WERI-Rb-1 (cell line): ENCODE data around the gene CEBPG.

ENCODE experiments used
- DNase-seq: peaks from one replicate; pipeline ENCODE4 v3.0.0-alpha.2; 2020
- H3K27ac ChIP-seq: fragments of 250-450 bp; sonication (Bioruptor Pico); 2 replicates; pipeline ENCODE4 v1.5.1; 2020; ENCODE audit warnings: mild to moderate bottlenecking, moderate library complexity
- H3K27me3 ChIP-seq: fragments of 250-450 bp; sonication (Bioruptor Pico); 2 replicates; pipeline ENCODE4 v1.5.1; 2021; ENCODE audit warnings: mild to moderate bottlenecking, low read depth, moderate library complexity; ENCODE audit not compliant: insufficient read depth, severe bottlenecking
- H3K36me3 ChIP-seq: fragments of 250-450 bp; sonication (Bioruptor Pico); 2 replicates; pipeline ENCODE4 v1.5.1; 2020; ENCODE audit warnings: mild to moderate bottlenecking, moderate library complexity
- H3K4me3 ChIP-seq: 2 replicates; pipeline ENCODE4 v1.5.1; 2011; ENCODE audit warnings: low read depth, mild to moderate bottlenecking, control low read depth, low read length
- H3K9me3 ChIP-seq: fragments of 250-450 bp; sonication (Bioruptor Pico); 2 replicates; pipeline ENCODE4 v1.5.1; 2021; ENCODE audit warnings: mild to moderate bottlenecking, moderate library complexity; ENCODE audit not compliant: severe bottlenecking
- TF ChIP-seq, protein P1 (sequence below): IDR thresholded peaks from 2 replicates; pipeline ENCODE4 v1.5.1; 2011; ENCODE audit warnings: low read depth, mild to moderate bottlenecking, control low read depth, inconsistent platforms, low read length

The CEBPG gene

DNA sequence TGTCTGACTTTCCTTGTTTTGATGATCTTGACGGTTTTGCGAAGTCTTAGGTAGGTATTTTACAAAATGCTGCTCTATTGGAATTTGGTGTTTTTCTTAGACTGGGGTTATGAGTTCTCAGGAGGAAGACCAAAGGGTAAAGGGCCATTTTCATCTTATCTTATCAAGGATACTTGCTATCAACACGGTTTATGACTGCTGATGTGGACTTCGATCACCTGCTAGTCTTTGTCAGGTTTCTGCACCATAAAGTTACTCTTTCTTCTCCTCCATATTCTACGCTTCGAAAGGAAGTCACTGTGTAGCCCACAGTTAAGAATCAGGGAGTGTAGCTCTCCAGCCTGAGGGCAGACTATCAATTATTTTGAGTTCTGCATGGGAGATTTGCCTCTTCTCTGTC, 7.4 kb upstream of the CEBPG start:
- Histone ChIP-seq H3K36me3 (no peaks in the 10 kb centered on the region), H3K27me3 (no peaks in the 10 kb centered on the region), H3K9me3 (no peaks in the 10 kb centered on the region), H3K27ac (no peak overlapping the region), H3K4me3 (no peak overlapping the region)
- DNase-seq, result no peak
- TF ChIP-seq, protein P1, sequence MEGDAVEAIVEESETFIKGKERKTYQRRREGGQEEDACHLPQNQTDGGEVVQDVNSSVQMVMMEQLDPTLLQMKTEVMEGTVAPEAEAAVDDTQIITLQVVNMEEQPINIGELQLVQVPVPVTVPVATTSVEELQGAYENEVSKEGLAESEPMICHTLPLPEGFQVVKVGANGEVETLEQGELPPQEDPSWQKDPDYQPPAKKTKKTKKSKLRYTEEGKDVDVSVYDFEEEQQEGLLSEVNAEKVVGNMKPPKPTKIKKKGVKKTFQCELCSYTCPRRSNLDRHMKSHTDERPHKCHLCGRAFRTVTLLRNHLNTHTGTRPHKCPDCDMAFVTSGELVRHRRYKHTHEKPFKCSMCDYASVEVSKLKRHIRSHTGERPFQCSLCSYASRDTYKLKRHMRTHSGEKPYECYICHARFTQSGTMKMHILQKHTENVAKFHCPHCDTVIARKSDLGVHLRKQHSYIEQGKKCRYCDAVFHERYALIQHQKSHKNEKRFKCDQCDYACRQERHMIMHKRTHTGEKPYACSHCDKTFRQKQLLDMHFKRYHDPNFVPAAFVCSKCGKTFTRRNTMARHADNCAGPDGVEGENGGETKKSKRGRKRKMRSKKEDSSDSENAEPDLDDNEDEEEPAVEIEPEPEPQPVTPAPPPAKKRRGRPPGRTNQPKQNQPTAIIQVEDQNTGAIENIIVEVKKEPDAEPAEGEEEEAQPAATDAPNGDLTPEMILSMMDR, result no peak

DNA sequence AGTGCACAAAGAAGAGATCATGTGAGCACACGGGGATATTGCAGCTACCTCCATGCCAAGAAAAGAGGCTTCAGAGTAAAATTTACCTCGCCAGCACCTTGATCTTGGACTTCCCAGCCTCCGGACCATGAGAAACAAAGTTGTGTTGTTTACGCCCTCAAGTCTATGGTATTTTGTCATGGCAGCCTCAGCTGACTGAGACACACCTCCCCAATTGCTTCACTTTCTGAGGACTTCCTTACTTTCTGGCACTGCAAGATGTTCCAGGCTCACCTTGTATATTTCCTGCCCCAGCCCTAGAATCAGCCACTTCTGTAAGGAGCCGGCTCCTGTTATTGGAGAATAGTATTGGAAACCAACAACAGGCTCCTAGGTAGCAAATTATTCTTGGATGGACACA, 6.6 kb upstream of the CEBPG start:
- no peaks in the 10 kb centered on the region for H3K27me3 ChIP-seq
- no peaks in the 10 kb centered on the region for H3K9me3 ChIP-seq
- H3K27ac ChIP-seq, result no peak overlapping the region
- H3K4me3 ChIP-seq, result no peak overlapping the region
- DNase-seq, result no peak
- TF ChIP-seq, protein P1, result no peak
- H3K36me3 ChIP-seq, result no peaks in the 10 kb centered on the region

DNA sequence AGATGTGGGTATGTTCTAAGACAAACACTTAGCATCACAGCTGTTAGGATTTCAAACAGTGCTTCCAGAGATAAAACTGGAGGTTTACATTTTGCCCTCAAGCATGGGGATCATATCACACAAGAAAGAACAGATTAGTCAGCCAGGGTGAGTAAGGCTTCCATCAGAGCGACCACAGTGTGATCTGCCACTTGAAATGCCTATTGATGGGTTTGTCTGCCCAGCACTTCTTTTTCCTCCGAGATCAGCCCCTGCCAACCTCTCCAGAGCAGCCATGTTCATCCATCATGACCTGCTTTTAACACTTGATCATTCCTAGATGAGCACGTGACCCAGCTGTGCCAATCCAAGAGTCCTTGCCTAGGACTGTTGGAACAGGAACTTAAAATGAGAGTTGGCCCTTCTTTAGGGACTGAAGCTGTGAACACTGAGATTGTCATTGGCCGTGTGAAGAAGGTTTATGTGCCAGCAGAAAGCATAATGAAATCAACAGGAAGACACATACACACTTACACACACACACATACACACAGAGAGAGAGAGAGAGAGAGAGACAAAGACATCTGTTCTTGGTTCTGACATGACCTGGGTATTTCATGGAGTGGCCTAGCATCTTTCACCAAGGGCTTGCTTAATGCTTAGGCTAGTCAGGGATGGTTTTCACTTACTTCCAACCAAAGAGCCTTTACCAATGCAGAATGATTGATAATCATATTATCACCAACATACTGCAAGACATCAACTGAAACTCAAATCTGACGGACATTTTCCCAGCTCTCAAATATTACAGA, 5.2 kb upstream of the CEBPG start:
- Histone ChIP-seq H3K4me3 (no peak overlapping the region), H3K9me3 (no peaks in the 10 kb centered on the region), H3K36me3 (no peaks in the 10 kb centered on the region), H3K27me3 (no peaks in the 10 kb centered on the region), H3K27ac (no peak overlapping the region)
- TF ChIP-seq, protein P1, result no peak
- no peak for DNase-seq

DNA sequence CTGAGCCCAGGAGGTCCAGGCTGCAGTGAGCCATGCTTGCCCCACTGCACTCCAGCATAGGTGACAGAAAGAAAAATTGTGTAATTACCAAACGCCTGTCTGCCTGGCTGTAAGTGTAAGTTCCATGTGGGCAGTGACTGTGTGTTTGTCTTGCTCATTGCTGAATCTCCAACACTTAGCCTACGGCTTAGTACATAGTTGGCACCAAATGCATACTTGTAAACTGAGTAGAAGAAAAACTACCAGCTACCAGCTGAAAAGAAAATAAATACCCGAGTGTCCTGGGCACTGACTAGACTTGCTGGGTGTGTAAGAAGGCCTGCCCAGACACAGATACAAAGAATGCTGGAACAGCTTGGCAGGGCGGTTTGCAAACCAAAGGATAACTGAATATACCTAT, 2.7 kb upstream of the CEBPG start:
- no peak overlapping the region for H3K4me3 ChIP-seq

DNA sequence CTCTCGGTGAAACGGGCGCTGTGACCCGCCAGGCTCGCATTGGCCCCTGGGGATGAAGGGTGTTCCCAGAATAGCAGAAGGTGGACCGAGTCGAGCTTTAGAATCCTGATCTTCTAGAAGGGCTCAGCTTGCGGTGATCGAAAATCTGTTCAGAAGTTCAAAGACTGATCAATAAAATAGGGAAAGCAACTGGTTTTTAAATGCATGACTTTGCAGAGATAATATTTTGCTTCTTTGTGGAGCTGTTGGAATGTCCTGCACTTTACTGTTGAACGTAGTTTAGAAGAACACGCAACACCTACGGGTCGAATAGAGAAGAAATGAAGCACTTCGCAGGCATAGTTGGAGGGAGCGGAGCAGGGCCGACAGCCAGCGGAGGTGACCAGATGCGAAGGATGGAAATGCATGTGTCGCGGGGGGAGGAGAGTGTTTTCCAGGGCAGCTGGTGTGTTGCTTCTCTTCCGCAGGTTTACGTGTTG, 766 bp downstream of the CEBPG start:
- Histone ChIP-seq H3K4me3 (peak overlapping the region; percentile 92), H3K36me3 (peaks cover 27% of the 10 kb centered on the region), H3K27me3 (no peaks in the 10 kb centered on the region), H3K27ac (peak overlapping the region; percentile 98), H3K9me3 (no peaks in the 10 kb centered on the region)
- DNase-seq, result peak; percentile 60
- TF ChIP-seq, protein P1, result no peak

More for the DNA sequence above, 2.7 kb upstream of the CEBPG start:
- TF ChIP-seq, protein P1, result no peak
- H3K27me3 ChIP-seq, result no peaks in the 10 kb centered on the region
- H3K27ac ChIP-seq, result no peak overlapping the region
- H3K9me3 ChIP-seq, result no peaks in the 10 kb centered on the region
- no peak for DNase-seq
- peaks cover 10% of the 10 kb centered on the region for H3K36me3 ChIP-seq
